ENCODE results near the gene AGER.

The AGER gene

DNA sequence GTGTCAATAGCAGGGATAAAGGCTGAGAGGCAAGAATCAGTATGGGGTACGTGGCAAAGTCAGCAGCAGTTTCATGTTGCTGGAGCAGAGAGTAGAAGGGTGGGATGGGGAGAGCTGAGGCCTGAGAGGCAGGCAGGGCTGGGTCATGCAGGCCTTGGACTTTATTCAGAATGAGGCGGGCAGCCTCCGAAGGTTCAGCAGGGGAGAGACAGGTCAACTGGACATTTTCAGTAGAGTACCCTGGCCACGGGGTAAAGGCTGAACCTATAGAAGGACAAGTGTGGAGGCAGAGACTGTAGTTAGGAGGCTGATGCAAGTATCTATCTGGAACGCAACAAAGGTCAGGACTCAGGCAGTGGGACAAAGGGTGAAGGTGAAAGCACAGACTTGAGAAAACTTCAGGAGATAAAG lies 26.1 kb upstream of the AGER start:
- DNase-seq (ENCODE audit: low read depth), result no peak
- H3K4me3 ChIP-seq (ENCODE audit: low read depth, low read length), result no peak overlapping the region
- TF ChIP-seq, protein P1, sequence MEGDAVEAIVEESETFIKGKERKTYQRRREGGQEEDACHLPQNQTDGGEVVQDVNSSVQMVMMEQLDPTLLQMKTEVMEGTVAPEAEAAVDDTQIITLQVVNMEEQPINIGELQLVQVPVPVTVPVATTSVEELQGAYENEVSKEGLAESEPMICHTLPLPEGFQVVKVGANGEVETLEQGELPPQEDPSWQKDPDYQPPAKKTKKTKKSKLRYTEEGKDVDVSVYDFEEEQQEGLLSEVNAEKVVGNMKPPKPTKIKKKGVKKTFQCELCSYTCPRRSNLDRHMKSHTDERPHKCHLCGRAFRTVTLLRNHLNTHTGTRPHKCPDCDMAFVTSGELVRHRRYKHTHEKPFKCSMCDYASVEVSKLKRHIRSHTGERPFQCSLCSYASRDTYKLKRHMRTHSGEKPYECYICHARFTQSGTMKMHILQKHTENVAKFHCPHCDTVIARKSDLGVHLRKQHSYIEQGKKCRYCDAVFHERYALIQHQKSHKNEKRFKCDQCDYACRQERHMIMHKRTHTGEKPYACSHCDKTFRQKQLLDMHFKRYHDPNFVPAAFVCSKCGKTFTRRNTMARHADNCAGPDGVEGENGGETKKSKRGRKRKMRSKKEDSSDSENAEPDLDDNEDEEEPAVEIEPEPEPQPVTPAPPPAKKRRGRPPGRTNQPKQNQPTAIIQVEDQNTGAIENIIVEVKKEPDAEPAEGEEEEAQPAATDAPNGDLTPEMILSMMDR (IDR thresholded peaks at IDR 0.05; ENCODE audit: control insufficient read depth, extremely low read depth, insufficient read depth), result no peak

DNA sequence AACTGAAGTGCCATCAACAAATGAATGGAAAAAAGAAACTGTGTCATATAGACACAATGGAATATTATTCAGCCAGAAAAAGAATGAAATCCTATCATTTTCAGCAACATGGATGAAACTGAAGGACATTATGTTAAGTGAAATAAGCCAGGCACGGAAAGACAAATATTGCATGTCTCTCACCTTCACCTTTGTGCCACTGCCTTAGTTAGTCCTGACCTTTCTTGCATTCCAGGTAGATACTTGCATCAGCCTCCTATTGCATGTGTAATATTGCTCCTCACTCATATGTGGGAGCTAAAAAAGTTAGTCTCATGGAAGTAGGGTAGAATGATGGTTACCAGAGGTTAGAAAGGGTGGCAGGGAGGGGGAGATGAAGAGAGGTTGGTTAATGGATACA lies 24.9 kb upstream of the AGER start:
- H3K4me3 ChIP-seq (ENCODE audit: low read depth, low read length), result no peak overlapping the region
- TF ChIP-seq, protein P1 (IDR thresholded peaks at IDR 0.05; ENCODE audit: control insufficient read depth, extremely low read depth, insufficient read depth), result no peak
- DNase-seq (ENCODE audit: low read depth), result no peak

DNA sequence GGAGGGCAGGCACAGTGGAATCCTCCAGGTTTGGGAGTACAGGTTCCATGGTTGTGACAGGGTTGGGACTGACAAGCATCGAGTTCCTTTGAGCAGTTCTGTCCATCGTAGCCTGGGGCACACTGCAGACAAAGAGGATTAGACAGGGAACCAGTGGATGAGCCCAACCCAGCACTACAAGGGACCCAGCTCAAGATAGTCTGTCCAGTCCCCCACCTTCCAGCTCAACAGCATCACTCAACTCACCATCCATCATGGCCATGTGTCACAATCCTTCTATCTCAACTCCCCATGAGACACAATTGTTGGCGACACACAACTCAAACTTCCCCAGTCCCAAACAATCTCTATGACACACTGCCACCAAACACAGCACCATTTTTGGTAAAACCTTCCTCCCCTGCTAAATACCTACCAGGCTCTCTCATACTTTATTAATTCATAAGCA lies 20.2 kb upstream of the AGER start:
- TF ChIP-seq, protein P1 (IDR thresholded peaks at IDR 0.05; ENCODE audit: control insufficient read depth, extremely low read depth, insufficient read depth), result no peak
- no peak overlapping the region for H3K4me3 ChIP-seq (ENCODE audit: low read depth, low read length)
- DNase-seq (ENCODE audit: low read depth), result no peak

DNA sequence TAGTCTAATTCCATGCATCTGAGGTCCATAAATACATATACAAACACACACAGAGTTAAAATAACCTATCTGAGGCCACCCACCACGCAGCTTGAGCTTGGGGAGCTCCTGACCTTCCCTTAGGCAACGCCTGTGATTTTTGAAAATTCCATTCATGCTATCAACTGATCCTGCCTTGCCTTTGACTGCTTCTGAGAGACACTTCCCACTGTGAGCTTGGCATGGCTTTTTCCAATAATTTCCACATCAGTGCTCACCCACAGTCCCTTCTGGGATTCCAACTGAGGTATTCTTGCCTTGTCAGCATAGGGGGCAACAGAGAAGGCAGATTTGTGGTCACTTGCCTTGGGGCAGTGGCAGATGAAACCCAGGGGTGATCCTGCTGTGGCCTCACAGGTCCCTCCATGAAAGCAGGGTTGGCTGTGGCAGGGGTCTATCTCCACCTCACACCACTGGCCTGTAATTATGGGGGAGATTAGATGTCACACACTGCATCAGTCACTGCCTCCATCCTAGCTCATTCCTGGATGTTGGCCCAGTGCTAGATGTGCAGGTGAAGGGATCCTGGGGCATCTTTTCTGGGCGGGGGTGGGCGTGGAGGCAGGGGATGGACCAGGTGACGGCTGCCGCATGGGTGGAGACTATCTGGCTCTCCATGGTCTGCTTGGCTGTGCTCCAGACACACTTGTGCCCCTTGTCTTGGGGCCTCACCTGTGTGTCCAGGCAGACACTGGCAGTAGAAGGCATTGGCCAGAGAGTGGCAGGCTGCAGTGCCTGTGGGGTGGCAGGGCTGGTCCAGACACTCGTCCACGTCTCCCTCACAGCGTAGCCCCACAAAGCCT lies 19.6 kb upstream of the AGER start:
- DNase-seq (ENCODE audit: low read depth), result no peak
- TF ChIP-seq, protein P1 (IDR thresholded peaks at IDR 0.05; ENCODE audit: control insufficient read depth, extremely low read depth, insufficient read depth), result no peak
- no peak overlapping the region for H3K4me3 ChIP-seq (ENCODE audit: low read depth, low read length)

DNA sequence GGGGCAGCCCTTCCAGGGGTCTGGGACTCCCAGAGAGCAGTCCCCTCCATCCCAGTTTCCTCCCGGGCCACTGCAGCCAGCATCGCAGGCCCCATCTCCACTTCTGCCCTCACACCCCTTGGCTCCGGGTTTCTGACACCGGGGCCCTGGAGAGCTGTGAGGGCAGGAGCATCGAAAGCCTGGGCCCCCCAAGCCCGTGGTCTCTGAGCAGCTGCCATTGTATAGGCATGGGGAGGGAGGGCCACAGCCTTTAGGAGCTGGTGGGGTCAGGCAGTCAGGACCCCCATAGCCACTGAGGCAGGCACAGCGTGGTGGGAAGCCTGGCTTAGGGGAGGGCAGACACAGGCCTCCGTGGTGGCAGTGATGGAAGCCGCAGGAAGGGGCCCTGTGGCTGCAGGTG lies 18.1 kb upstream of the AGER start:
- DNase-seq (ENCODE audit: low read depth), result no peak
- TF ChIP-seq, protein P1 (IDR thresholded peaks at IDR 0.05; ENCODE audit: control insufficient read depth, extremely low read depth, insufficient read depth), result no peak
- H3K4me3 ChIP-seq (ENCODE audit: low read depth, low read length), result no peak overlapping the region

DNA sequence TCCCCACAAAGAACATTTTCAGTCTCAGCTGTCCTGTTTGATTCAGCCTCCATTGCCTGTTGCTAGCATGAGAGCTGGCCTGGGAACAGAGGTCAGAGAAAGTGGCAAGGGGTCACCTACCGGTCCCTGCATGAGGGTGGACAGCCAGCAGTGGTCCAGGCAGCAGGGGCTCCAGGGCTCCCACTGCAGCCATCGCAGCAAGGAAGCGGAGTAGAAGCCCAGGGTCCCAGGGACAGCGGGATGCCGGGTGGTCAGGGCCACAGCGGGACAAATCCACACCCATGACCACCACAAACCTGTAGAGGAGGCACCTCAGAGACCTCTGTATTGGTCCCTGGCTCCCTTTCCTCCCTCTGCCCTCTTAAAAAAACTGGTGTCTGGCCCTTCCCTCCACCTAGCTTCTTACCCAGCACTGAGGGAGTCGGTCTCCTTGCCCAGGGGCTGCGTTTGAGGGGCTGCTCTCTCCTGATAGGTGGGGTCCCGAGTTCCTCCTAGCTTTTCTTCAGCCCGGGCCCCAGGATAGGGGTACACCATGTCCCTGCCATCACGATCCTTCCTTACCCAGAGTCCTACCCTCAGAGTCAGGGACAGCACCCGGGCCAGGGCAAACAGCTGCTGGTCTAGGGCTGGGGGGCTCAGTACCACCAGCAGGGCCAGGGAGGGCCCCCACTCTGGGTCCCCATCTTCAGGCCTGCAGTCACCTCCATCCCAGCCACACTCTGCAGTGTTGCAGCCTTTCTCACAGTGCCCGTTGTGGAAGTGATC lies 16.8 kb upstream of the AGER start:
- TF ChIP-seq, protein P1 (IDR thresholded peaks at IDR 0.05; ENCODE audit: control insufficient read depth, extremely low read depth, insufficient read depth), result no peak
- no peak overlapping the region for H3K4me3 ChIP-seq (ENCODE audit: low read depth, low read length)

More for the DNA sequence above, 16.8 kb upstream of the AGER start:
- no peak for DNase-seq (ENCODE audit: low read depth)

Data from LNCaP clone FGC (cell line).